ENCODE data around the gene CDH12.

GRCh38 chr5:22293147-22293546 is 560.0 kb downstream of the CDH12 start:
- TF ChIP-seq EZH2 (IDR thresholded peaks at IDR 0.05; ENCODE audit: insufficient read depth, poor library complexity, severe bottlenecking), result no peak
- no peak for TF ChIP-seq EZH2phosphoT487 (IDR thresholded peaks at IDR 0.05; ENCODE audit: insufficient read depth, low read depth)
